ENCODE data around the gene VCP. TPM values are rescaled to one million over a fixed set of nuclear protein-coding genes. Genes with fewer than 3 reads are reported as not detected.
A peak's percentile ranks its signal among the peaks of the same experiment; 100 is the strongest.

The VCP gene
- total RNA-seq, 2 donors from 2014 or later: 161 to 180 TPM

- H3K9me3 ChIP-seq: no peaks in the 10 kb centered on the region
- peak overlapping the region; percentile 66 to 82 for H3K27ac ChIP-seq
- no peaks in the 10 kb centered on the region for H3K27me3 ChIP-seq (replicated peaks; ENCODE audit: insufficient read depth)
- DNase-seq (ENCODE audit: low spot score): no peak
- WGBS: 3% methylated on average over 10 of the region's 10 CpGs
- intact Hi-C loops (cut with DNase I): no loop called here
- no peaks in the 10 kb centered on the region for H3K36me3 ChIP-seq
- no peak for TF ChIP-seq CTCF (IDR thresholded peaks at IDR 0.05)
- TF ChIP-seq POLR2A (IDR thresholded peaks at IDR 0.05): no peak
- TF ChIP-seq POLR2AphosphoS5 (IDR thresholded peaks at IDR 0.05): no peak
- H3K4me1 ChIP-seq (replicated peaks): peaks cover 7% of the 10 kb centered on the region
- H3K4me3 ChIP-seq: peak overlapping the region; percentile 42 to 68
Measured at GRCh38 chr9:35079041-35079425, 6.6 kb upstream of the VCP start.

- intact Hi-C loops (cut with DNase I): no loop called here
- WGBS: 70% methylated on average over 4 of the region's 4 CpGs
Measured at GRCh38 chr9:35078066-35078465, 5.6 kb upstream of the VCP start.

GRCh38 chr9:35076848-35077247 is 4.4 kb upstream of the VCP start:
- no peaks in the 10 kb centered on the region for H3K36me3 ChIP-seq
- TF ChIP-seq POLR2AphosphoS5 (IDR thresholded peaks at IDR 0.05): no peak
- no peak for TF ChIP-seq POLR2A (IDR thresholded peaks at IDR 0.05)
- no peak for TF ChIP-seq CTCF (IDR thresholded peaks at IDR 0.05)
- no peaks in the 10 kb centered on the region for H3K9me3 ChIP-seq
- H3K27ac ChIP-seq: no peak overlapping the region
- no peak for DNase-seq (ENCODE audit: low spot score)
- no peaks in the 10 kb centered on the region for H3K27me3 ChIP-seq (replicated peaks; ENCODE audit: insufficient read depth)
- 94% methylated on average over 4 of the region's 4 CpGs for WGBS
- peaks cover 12% of the 10 kb centered on the region for H3K4me1 ChIP-seq (replicated peaks)
- intact Hi-C loops (cut with DNase I): no loop called here
- H3K4me3 ChIP-seq: no peak overlapping the region

More at GRCh38 chr9:35078066-35078465, 5.6 kb upstream of the VCP start:
- TF ChIP-seq CTCF (IDR thresholded peaks at IDR 0.05) (no peak), POLR2AphosphoS5 (IDR thresholded peaks at IDR 0.05) (no peak)
- Histone ChIP-seq H3K27me3 (replicated peaks; ENCODE audit: insufficient read depth) (no peaks in the 10 kb centered on the region), H3K27ac (no peak overlapping the region), H3K4me3 (no peak overlapping the region), H3K36me3 (no peaks in the 10 kb centered on the region), H3K4me1 (replicated peaks) (peaks cover 8% of the 10 kb centered on the region), H3K9me3 (no peaks in the 10 kb centered on the region)
- no peak for DNase-seq (ENCODE audit: low spot score)

- DNase-seq (ENCODE audit: low spot score): no peak
- Histone ChIP-seq H3K9me3 (no peaks in the 10 kb centered on the region), H3K27ac (no peak overlapping the region), H3K36me3 (no peaks in the 10 kb centered on the region), H3K4me1 (replicated peaks) (peaks cover 17% of the 10 kb centered on the region), H3K27me3 (replicated peaks; ENCODE audit: insufficient read depth) (no peaks in the 10 kb centered on the region), H3K4me3 (no peak overlapping the region)
- TF ChIP-seq POLR2A (IDR thresholded peaks at IDR 0.05) (no peak), POLR2AphosphoS5 (IDR thresholded peaks at IDR 0.05) (no peak), CTCF (IDR thresholded peaks at IDR 0.05) (no peak)
- intact Hi-C loops (cut with DNase I): no loop called here
- 95% methylated on average over 4 of the region's 4 CpGs for WGBS
Measured at GRCh38 chr9:35075358-35075757, 2.9 kb upstream of the VCP start.

GRCh38 chr9:35074791-35075190 is 2.4 kb upstream of the VCP start:
- intact Hi-C loops (cut with DNase I): no loop called here
- no peak for TF ChIP-seq POLR2AphosphoS5 (IDR thresholded peaks at IDR 0.05)
- TF ChIP-seq POLR2A (IDR thresholded peaks at IDR 0.05): no peak
- no peak for TF ChIP-seq CTCF (IDR thresholded peaks at IDR 0.05)
- Histone ChIP-seq H3K36me3 (no peaks in the 10 kb centered on the region), H3K9me3 (no peaks in the 10 kb centered on the region), H3K4me1 (replicated peaks) (peaks cover 21% of the 10 kb centered on the region), H3K27ac (no peak overlapping the region), H3K4me3 (no peak overlapping the region), H3K27me3 (replicated peaks; ENCODE audit: insufficient read depth) (no peaks in the 10 kb centered on the region)
- 98% methylated on average over 8 of the region's 8 CpGs for WGBS
- DNase-seq (ENCODE audit: low spot score): no peak
